SH-SY5Y (cell line): ENCODE results near the gene SREBF2.

Experiments
- GATA2 ChIP-seq: IDR thresholded peaks from 2 replicates; pipeline ENCODE4 v1.6.1; 2011; ENCODE audit warnings: mild to moderate bottlenecking, low read depth, low read length
- GATA3 ChIP-seq: IDR thresholded peaks from 2 replicates; pipeline ENCODE4 v1.6.1; 2011; ENCODE audit warnings: low read depth, mild to moderate bottlenecking, low read length, moderate library complexity

DNA sequence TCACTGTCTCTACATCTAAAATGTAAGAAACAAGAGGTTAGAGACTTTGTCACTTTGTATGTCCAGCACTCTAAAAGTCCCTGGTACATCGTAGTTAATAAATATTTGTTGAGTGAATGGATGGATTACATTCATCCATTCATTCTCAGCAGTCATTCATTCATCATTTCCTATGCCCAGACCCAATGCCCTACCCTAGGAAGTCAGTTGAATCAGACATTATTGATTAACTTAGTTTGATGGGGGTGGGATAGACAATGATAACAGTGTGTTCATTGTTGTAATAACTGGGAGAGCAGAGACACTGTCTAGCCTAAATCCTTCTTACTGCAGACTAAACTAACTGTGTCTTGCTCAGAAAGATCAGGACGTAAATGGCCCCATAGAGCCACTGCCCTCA is 115.2 kb downstream of the SREBF2 start:
- TF ChIP-seq GATA2 (no peak), GATA3 (no peak)
